ENCODE measurements around the gene DOC2B. TPM values are rescaled to one million over a fixed set of nuclear protein-coding genes. Genes with fewer than 3 reads are reported as not detected.
"Not testable (repeated sequence)": the region's sequence is repeated elsewhere in the genome, so short reads cannot be mapped to it uniquely, and the experiment has no call there.

DOC2B gene
- total RNA-seq, 1 experiment from 2014 or later, result 31.4 TPM

DNA sequence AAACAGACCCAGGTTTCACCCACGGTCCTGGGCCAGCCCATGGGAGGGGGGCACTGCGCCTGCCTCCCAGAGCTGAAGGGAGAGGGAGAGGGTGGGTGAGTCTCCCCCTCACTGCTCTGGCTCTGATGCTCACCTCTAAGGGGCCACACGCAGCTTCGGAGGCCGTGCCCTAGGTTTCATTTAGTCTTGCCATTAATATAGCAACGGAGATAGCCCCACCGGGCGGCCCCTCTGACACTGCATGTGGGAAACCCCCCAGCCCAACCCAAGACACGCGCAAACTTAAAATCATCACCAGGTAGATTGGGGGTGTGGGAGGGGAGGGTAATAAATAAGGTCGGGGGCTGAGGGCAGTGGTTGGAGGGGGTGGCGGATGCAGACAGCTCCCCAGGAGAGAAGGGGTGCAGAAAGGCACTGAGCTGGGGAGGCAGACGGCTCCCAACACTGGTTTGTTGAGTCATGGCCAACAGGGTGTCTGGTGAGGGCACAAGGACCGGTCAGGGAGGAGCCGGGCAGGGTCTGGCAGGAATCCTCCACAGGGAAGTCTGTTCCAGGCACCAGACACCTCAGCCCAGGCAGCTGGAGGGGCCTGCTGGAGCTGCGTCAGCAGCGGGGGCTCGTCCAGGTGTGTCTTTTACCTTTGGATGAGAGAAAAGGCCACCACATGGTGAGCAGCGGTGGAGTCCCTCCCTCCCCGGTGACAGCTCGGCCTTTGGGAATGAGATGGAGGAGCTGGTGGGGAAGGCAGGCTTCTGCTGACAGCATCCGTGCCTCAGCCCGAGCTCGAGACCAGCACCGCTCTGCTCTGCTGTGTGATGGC lies 32.0 kb upstream of the DOC2B start:
- no peak for DNase-seq (ENCODE audit: extremely low read depth, low read depth)

- DNase-seq (ENCODE audit: extremely low read depth, low read depth), result no peak
These were observed 29.0 kb upstream of the DOC2B start for GRCh38 chr17:210402-210801.

DNA sequence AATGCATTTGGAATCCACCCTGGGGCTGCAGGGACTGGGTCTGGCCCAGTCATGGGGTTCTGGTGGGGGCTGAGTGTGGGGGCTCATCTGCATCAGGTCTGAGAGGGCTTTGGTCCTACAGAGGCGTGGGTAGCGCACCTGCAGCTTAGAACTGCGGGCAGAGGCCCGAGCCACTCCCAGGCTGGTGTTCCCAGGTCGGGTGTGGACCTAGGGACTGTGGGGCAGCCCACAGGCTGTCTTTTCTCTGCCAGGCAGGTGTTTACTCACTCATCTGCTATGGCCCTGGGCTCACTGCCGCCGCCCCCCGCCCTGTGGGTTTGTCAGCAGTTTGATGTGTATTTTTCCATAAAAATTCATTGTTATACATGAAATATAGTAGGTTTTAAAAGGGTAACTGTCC lies 27.0 kb upstream of the DOC2B start:
- DNase-seq (ENCODE audit: extremely low read depth, low read depth), result no peak

DNA sequence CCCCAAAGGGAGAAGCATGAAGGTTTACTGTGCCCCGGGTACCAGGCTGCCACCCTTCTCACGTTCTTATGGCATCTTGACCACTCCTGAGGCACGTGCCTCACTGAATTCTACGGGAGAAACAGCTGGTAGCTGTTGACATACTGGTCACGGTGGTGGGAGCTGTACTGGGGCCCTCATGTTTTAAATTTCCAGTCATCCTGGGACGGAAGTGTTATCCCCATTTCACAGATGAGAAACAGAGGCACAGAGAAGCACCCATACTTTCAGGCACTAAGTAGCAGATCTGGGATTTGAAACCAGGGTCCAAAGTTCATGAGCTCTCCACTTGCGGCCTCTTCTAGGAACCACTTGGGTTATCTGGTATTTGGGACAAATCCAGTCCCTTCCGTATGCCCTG lies 26.3 kb upstream of the DOC2B start:
- DNase-seq (ENCODE audit: extremely low read depth, low read depth), result no peak

DNA sequence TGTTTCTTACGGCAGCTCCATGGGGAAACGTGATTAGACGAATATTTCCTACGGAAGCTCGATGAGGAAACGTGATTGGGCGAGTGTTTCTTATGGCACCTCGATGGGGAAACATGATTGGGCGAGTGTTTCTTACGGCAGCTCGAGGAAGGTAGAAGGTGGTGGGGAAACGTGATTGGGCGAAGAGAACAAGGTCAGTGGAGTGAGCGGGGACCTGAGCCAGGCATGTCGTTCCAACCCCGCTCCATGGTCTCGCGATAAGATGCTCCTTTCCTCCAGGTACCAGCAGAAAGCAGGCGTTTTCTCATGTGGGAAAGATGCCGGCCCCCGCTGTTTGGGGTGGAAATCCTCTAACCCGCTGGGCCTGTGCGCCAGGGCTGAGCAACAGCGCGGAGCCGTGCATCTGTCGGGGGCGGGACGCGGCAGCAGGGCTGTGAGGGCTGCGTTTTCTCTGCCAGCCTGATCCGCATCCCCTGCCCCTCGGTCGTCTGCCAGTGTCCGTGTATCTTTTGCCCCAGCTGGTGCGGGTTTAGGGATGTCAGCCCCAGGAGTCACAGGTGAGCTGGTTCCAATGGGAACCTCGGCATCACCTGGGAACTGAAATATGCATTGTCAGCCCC lies 25.6 kb upstream of the DOC2B start:
- DNase-seq (ENCODE audit: extremely low read depth, low read depth), result no peak

- DNase-seq (ENCODE audit: extremely low read depth, low read depth), result not testable (repeated sequence)
These were observed 25.0 kb upstream of the DOC2B start for GRCh38 chr17:206484-206883.

GRCh38 chr17:205817-206216 lies 24.4 kb upstream of the DOC2B start:
- no peak for DNase-seq (ENCODE audit: extremely low read depth, low read depth)

- no peak for DNase-seq (ENCODE audit: extremely low read depth, low read depth)
These were observed 23.8 kb upstream of the DOC2B start for GRCh38 chr17:205148-205669.

- DNase-seq (ENCODE audit: extremely low read depth, low read depth), result no peak
These were observed 23.1 kb upstream of the DOC2B start for GRCh38 chr17:204427-205147.

GRCh38 chr17:202501-202951 lies 21.1 kb upstream of the DOC2B start:
- DNase-seq (ENCODE audit: extremely low read depth, low read depth), result no peak

GRCh38 chr17:201736-202135 lies 20.3 kb upstream of the DOC2B start:
- not testable (repeated sequence) for DNase-seq (ENCODE audit: extremely low read depth, low read depth)

DNA sequence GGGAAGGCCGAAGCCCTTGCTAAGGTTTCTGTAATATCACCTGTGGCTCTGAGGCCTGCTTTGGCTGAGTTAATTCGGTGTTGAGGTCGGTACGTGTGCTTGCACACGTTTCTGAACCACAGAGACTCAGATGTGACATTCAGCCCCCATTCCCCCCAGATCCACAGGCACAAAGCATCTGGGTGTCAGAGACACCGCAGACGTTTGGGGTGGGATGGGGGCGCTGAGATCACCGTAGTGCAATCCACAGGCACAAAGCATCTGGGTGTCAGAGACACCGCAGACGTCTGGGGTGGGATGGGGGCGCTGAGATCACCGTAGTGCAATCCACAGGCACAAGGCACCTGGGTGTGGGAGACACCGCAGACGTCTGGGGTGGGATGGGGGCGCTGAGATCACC lies 19.8 kb upstream of the DOC2B start:
- not testable (repeated sequence) for DNase-seq (ENCODE audit: extremely low read depth, low read depth)

DNA sequence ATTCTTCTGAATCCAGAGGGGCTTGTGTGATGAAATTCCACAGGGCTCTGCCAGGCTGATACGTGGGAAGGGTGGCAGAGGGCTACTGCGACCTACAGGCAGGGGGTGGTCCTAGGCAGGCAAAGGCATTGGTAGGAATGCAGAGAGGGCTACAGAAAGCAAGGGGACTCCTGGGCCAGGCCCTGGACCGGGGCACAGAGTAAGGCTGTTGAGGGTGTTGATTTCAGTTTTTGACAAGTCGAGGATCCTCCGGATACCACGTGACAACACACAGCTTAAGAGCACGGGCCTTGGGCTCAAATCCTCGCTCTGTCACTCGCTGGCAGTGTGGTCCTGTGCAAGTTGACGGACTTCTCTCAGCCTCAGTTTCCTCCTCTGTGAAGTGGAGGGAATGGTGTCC lies 19.1 kb upstream of the DOC2B start:
- DNase-seq (ENCODE audit: extremely low read depth, low read depth), result no peak

DNA sequence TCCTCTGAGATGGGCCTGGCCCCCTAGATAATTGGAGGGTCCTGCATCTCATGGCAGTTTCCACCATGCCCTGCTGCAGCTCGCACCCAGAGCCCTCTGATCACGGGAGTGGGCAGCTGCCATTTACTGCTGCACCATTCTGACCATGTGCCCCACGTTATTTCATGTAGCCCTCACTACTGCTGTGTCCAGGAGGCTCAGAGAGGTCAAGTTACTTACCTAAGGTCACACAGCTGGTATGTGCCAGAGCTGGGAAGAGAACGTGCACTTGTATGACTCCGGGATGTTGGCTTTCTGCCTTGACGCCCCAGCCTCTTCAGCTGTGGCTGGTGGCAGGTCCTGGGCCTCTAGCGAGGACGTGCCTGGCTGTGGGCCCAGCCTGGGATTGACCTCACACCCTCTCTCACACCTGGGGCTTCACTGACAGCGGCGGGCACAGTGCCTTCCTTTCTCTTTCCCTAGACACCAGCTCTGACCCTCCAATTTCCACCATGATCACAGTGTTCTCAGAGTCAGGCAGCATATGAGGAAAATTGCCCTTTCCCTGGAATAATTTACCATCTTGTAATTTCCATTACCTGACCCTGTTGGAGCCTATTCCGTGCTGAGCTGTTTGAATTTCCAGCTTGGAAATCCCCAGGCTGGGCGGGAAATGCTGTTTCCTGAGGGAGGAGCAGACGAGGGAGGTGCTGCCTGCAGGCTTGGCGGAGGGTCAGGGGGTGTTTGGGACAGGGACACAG lies 18.5 kb upstream of the DOC2B start:
- DNase-seq (ENCODE audit: extremely low read depth, low read depth), result no peak

- DNase-seq (ENCODE audit: extremely low read depth, low read depth), result no peak
These were observed 17.7 kb upstream of the DOC2B start for GRCh38 chr17:199191-199604.

- not testable (repeated sequence) for DNase-seq (ENCODE audit: extremely low read depth, low read depth)
These were observed 16.8 kb upstream of the DOC2B start for GRCh38 chr17:198225-198624.

- no peak for DNase-seq (ENCODE audit: extremely low read depth, low read depth)
These were observed 15.9 kb upstream of the DOC2B start for GRCh38 chr17:197352-197751.

DNA sequence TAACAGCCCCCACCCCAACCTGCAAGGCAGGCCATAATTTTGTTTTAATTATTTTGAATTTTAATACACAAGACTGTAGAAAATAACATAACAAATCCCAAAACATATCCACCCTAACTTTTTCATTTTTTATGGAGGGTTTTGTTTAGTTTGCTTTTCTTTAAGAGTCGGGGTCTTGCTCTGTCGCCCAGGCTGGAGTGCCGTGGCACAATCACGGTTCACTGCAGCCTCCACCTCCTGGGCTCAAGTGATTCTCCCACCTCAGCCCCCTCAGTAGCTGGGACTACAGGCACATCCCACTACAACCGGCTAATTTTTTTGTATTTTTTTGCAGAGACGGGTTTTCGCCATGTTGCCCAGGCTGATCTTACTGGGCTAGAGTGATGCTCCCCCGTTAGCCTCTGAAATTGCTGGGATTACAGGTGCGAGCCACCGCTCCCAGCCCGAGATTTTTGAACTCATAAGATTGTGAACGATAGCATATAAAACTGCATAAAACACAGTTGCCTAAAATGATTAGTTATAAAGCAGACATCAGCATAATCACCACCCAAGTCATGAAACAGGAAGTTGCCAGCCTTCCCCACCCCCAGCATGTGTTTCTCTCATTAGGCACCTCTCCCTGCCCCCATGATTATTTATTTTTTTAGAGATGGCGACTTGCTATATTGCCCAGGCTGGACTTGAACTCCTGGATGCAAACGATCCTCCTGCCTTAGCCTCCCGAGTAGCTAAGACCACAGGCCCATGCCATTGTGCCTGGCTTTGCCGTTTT lies 13.6 kb upstream of the DOC2B start:
- no peak for DNase-seq (ENCODE audit: extremely low read depth, low read depth)

DNA sequence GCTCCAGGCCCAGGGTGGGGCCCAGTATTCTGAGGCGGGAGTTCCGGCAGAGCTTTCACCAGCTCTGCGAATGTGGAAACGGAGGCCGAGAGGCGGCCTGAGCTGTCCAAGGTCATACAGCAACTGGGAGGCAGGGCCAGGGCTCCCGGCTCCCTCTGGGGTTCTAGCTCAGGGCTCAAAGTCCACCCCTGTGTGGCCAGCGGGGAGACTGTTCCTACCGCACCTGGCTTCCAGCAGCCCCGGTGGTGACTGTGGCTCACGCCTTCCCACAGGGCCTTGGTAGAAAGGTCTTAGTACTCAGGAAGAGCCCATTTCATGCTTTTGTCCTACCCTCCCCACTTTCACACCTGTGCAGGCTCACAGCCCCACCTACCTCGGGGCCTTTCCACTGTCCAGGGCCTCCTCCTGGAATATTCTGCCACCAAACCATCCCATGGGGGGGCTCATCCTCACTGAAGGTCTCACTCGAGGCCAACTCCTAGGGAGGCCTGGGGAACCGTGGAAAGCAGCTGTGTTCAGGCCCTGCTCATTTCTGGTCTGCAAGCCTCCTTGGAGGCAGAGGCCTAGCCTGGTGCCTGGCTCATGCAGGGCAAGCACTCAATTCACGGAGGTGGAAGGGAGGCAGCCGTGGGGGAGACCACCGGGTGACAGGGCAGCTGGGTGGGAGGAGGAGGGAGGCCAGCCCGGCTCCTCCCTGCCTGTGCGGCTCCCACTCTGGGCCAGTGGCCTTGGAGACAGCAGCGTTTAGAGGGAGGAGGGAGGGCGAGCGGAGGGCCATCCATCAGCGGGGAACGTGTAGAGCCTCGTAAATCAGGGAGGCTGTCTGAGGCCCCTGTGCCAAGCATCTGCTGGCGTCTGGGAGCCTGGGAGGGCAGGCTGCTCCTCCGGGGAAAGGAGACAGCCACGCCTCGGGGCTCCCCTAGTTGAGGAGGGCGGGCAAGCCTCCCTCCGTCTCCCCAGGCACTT lies 12.7 kb upstream of the DOC2B start:
- no peak for DNase-seq (ENCODE audit: extremely low read depth, low read depth)

Data from NCI-H460 (cell line).